ENCODE measurements around the gene ATP8B4.

ATP8B4 gene

GRCh38 chr15:49887659-49888322, 231.2 kb downstream of the ATP8B4 start:
- DNase-seq = no peak

DNA sequence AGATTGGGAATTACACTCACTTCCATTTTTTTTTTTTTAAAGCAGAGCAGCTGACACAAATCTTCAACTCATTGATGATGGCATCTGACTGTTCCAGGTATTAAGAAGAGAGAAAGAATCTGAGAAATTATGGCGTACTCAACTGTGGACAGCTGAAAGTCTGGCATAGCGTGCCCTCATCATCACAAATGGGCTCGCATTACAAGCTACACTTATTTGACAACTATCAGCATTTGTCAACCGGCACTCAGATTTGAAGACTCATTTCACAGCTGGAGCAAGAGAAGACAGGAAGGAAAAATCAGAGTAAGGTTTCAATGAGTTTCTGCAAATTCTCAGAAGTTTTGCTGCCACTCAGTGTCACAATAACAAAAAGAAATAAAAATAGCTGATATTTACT, 235.9 kb downstream of the ATP8B4 start:
- DNase-seq = no peak

DNA sequence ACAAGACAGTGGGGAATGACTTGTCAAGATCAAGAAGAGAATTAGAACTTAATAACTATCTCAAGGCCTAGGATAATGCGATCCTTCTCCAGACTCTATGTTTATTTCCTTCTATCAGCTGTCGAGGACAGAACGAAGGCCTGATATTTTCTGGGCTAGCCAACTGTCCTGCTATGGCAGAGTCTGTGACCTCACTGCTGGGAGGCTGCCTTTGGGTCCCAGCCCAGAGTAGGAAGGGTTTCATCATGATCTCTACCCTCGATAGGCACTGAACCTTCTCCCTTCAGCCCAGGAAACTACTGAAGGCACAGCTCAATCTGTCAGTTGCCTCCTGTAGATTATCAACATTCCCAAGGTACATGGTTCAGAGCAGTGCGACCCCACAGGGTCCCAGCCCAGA, 237.2 kb downstream of the ATP8B4 start:
- DNase-seq = no peak

DNA sequence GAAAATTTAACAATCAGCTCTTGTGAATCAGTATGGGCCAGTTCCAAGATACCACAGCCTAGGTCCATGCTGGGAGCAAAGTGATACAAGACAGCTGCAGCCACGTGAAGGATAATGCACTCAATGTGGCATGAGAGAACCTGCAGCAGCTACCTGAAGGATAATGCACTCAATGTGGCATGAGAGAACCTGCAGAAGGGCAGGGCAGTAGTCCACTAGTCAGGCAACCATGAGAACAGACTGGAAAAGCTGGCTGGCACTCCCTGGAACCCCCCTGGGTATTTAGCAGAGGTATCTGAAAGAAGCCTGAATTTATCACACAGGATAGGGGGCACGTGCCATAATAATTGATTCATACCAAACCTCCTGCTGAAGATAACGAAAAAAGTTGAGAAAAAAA, 237.6 kb downstream of the ATP8B4 start:
- no peak for DNase-seq

DNA sequence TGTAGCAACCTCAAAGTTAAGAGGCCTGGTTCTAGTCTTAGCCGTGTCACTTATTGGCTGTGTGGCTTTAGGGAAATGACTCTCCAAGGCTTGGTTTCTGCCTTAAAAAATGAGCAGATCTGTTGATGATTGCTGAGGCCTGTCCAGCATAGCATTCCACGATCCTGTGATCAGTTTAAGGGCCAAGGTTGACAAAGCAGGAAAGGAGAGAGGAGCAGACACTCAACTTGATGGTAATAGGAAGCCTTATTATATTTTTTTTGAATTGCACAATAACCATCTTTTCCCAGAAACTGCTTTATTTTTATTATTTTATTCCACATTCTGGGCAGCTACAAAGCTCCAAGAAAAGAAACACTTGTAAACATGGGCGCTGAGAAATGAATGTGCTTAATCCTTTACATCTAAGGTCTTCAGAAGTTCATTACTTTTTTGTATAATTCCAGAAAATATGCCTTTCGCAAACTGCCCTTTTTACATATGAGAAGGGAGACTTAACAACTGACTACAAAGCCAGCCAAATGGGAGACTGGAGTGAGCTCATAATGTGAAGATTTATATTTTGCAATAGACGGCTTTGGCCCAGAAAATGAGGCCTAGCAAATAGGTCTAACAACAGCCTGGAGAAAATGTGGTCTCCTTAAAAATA, 241.0 kb downstream of the ATP8B4 start:
- no peak for DNase-seq

GRCh38 chr15:49877117-49877872, 241.7 kb downstream of the ATP8B4 start:
- DNase-seq = no peak

DNA sequence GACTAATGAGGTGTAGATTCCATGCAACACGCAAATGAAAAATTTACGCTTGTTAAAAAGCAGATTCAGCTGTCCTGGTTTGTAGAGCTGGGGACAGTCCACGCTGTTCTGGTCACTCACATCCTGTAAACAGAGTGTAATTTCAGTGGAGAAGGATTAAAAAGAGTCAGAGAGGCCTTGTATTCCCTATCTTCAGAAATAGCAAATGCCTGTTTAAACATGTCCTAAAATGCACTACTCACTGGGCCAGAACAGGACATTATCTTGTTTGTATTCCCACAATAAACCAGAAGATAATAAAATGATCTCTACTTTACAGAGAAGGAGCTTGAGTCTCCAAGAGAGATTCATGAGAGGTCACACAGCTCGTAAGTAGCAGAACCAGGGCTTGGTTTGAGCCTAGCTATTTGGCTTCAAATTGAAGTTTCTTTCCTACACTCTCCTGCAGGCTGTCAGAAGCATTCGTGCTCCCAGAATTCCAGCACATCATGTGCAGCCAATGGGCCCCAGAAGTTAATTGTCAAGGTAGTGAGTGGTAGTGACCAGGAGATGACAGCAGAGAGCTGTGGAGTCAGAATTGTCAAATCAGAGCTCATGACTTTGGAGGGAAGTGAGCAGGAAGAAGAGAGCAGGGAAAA, 242.5 kb downstream of the ATP8B4 start:
- DNase-seq = no peak

GRCh38 chr15:49875392-49875791, 243.6 kb downstream of the ATP8B4 start:
- no peak for DNase-seq

- DNase-seq = no peak
Observed at GRCh38 chr15:49870472-49870871, 248.6 kb downstream of the ATP8B4 start.

DNA sequence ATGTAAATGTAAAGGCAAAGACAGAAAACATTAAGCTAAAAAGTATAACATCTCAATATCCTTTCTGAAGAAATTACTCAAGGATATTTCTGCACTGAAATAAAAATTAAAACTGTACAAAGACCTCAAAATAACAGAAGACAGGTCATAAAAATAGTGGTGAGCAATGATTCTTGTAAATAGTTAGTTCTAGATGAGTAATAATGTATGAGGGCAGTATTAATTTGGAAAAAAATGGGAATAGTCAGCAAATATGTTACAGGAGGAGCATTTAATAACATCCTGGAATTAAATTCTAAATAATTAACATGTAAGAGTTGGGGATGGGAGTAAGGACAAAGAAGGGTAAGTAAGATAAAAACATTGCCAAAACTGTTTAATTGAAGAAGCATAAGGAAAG, 250.7 kb downstream of the ATP8B4 start:
- no peak for DNase-seq

GRCh38 chr15:49865925-49866757, 252.9 kb downstream of the ATP8B4 start:
- peak; percentile 41 for DNase-seq

DNA sequence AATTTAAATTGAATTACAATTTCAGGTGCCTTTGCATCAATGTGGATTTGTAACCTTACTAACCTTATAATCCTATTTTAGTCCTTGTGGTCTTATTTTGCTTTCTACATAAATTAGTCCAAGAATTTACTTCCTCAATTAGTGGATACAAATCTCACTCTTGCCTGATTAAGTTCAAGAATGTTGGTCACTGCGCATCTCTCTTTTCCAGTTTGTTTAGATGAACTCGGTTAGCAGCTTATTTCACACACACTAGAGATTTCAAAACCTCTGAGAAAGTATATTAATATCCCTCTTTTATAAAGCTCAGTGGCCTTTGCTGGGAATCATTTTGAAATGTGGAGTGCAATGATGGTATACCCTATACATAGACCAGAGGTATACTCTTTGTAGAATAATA, 254.8 kb downstream of the ATP8B4 start:
- DNase-seq = no peak

GRCh38 chr15:49863431-49864224, 255.4 kb downstream of the ATP8B4 start:
- peak; percentile 65 for DNase-seq

- peak; percentile 60 for DNase-seq
Observed at GRCh38 chr15:49860101-49860500, 258.9 kb downstream of the ATP8B4 start.

GRCh38 chr15:49857496-49858475, 261.2 kb downstream of the ATP8B4 start:
- no peak for DNase-seq

GRCh38 chr15:49855917-49856637, 263.0 kb downstream of the ATP8B4 start:
- peak; percentile 95 for DNase-seq

GRCh38 chr15:49852756-49853155, 266.3 kb downstream of the ATP8B4 start:
- DNase-seq = no peak

- DNase-seq = no peak
Observed at GRCh38 chr15:49848807-49849206, 270.2 kb downstream of the ATP8B4 start.

- DNase-seq = peak; percentile 94
Observed at GRCh38 chr15:49848282-49848724, 270.7 kb downstream of the ATP8B4 start.

Data from EL (cell line).